K562 (cell line): ENCODE data around the gene CBY3. TPM values are rescaled to one million over a fixed set of nuclear protein-coding genes. Genes with fewer than 3 reads are reported as not detected.

Experiments used
- BCOR ChIP-seq: fragments of 450-650 bp; IDR thresholded peaks from 2 replicates; pipeline ENCODE4 v1.6.1; 2016
- BHLHE40 ChIP-seq: IDR thresholded peaks from 2 replicates; pipeline ENCODE4 v1.6.1; 2011; ENCODE audit warnings: low read length, improper control_type of control experiment
- CBX5 ChIP-seq: IDR thresholded peaks from 2 replicates; pipeline ENCODE4 v1.6.1; 2014; ENCODE audit warnings: low read depth, borderline replicate concordance
- CGGBP1 ChIP-seq: fragments of 250-450 bp; sonication (Bioruptor Pico); IDR thresholded peaks from 2 replicates; pipeline ENCODE4 v1.9.0; 2021; ENCODE audit warnings: mild to moderate bottlenecking
- GABPB1 ChIP-seq: sonication (generic); formaldehyde crosslinking; IDR thresholded peaks from 2 replicates; pipeline ENCODE4 v1.8.0; 2022; ENCODE audit warnings: mild to moderate bottlenecking, missing genetic modification reagents
- HMG20B ChIP-seq: fragments of 250-450 bp; sonication (Bioruptor Pico); IDR thresholded peaks from 2 replicates; pipeline ENCODE4 v1.5.0; 2021; ENCODE audit warnings: mild to moderate bottlenecking
- MIER1 ChIP-seq: fragments of 450-650 bp; IDR thresholded peaks from 2 replicates; pipeline ENCODE4 v1.6.1; 2016; ENCODE audit warnings: antibody characterized with exemption, mild to moderate bottlenecking, low read depth
- RBFOX2 ChIP-seq: fragments of 200-400 bp; formaldehyde crosslinking; IDR thresholded peaks from 2 replicates; pipeline ENCODE4 v1.6.1; 2017; ENCODE audit warnings: low read depth, mild to moderate bottlenecking, low read length, moderate library complexity
- RHOXF2B ChIP-seq: fragments of 250-450 bp; sonication (Bioruptor Pico); conservative IDR thresholded peaks from 2 replicates; pipeline ENCODE4 v1.5.1; 2021
- SIRT6 ChIP-seq: IDR thresholded peaks from one replicate; pipeline ENCODE4 v1.6.1; 2012; ENCODE audit warnings: low read depth, mild to moderate bottlenecking, control low read depth, inconsistent platforms, low read length, moderate library complexity
- TBL1XR1 ChIP-seq, 2 experiments: IDR thresholded peaks; 2 replicates each; pipeline ENCODE4 v1.6.1; 2012; ENCODE audit warnings: improper control_type of control experiment in 2 of 2, low read length in 2 of 2, mild to moderate bottlenecking in 1 of 2
- TFAM ChIP-seq: fragments of 250-450 bp; sonication (Bioruptor Pico); conservative IDR thresholded peaks from 2 replicates; pipeline ENCODE4 v1.5.0; 2021; ENCODE audit warnings: mild to moderate bottlenecking, moderate library complexity
- ZBTB1 ChIP-seq: sonication (generic); formaldehyde crosslinking; IDR thresholded peaks from 2 replicates; pipeline ENCODE4 v1.8.1; 2023; ENCODE audit warnings: missing genetic modification reagents, low read depth, mild to moderate bottlenecking, borderline replicate concordance
- ZNF280A ChIP-seq: fragments of 450-650 bp; IDR thresholded peaks from 2 replicates; pipeline ENCODE4 v1.6.1; 2018; ENCODE audit warnings: mild to moderate bottlenecking, low read depth; ENCODE audit not compliant: partially characterized antibody
- ZNF785 ChIP-seq: fragments of 250-450 bp; sonication (Bioruptor Pico); IDR thresholded peaks from 2 replicates; pipeline ENCODE4 v1.4.0; 2020; ENCODE audit warnings: mild to moderate bottlenecking
- polyA plus RNA-seq, 8 experiments: library from polyadenylated mRNA; depleted of rRNA in 4 of 8; stranded (reverse) in 5 of 8; unstranded in 3 of 8; fragments of >200 nt; fragmentation: Nextera tagmentation in 2 of 8; fragmentation: Illumina TruSeq in 1 of 8; extraction: Ambion mirVana in 2 of 8; extraction: Trizol in 1 of 8; gene quantifications; 2 replicates each; pipeline versions ENCODE4 v1.2.1 to v1.2.3, GENCODE V29; 2011 to 2014; ENCODE audit warnings: inconsistent platforms in 1 of 8, missing spikeins in 1 of 8
- total RNA-seq, 7 experiments: library from RNA; depleted of rRNA in 6 of 7; stranded (reverse); fragments of >200 nt in 6 of 7; fragmentation: Illumina TruSeq in 2 of 7; extraction: Trizol in 2 of 7; gene quantifications; 2 replicates each; pipeline versions ENCODE4 v1.2.1 to v1.2.3, GENCODE V29; 2011 to 2021; ENCODE audit warnings: low replicate concordance in 1 of 7

CBY3 gene
- total and polyA plus RNA-seq, 9 of the 15 experiments (the other 6 are each of a cell fraction or from before 2014, with no cell fraction given): not detected

- TF ChIP-seq TBL1XR1 (IDR thresholded peaks at IDR 0.05; ENCODE audit: low read length in 2 of 2) (no peak), MIER1 (no peak), RHOXF2B (peak; percentile 59; the same call in 1 of the 2 replicates), BHLHE40 (peak; percentile 60), ZNF785 (CRISPR knock-in tag) (no peak), CBX5 (no peak), SIRT6 (no peak), TFAM (CRISPR knock-in tag) (no peak), GABPB1 (CRISPR knock-in tag) (peak; percentile 75), CGGBP1 (CRISPR knock-in tag) (no peak), BCOR (peak; percentile 44; the same call in 1 of the 2 replicates), HMG20B (CRISPR knock-in tag) (no peak), ZBTB1 (CRISPR knock-in tag) (peak; percentile 19; the same call in 1 of the 2 replicates), RBFOX2 (peak; percentile 97), ZNF280A (no peak)
These were observed 2.4 kb downstream of the CBY3 start (continued) for GRCh38 chr5:179678223-179679013.
